CD4-positive, alpha-beta T cell treated with Interleukin-4 for 1 hour (primary cell): Measurements from ENCODE around the gene HOXA5.

ENCODE experiments used
- DNase-seq, 2 donors: peaks; one replicate each; pipeline ENCODE4 v3.0.0-alpha.2; 2020 to 2022

HOXA5 gene

DNA sequence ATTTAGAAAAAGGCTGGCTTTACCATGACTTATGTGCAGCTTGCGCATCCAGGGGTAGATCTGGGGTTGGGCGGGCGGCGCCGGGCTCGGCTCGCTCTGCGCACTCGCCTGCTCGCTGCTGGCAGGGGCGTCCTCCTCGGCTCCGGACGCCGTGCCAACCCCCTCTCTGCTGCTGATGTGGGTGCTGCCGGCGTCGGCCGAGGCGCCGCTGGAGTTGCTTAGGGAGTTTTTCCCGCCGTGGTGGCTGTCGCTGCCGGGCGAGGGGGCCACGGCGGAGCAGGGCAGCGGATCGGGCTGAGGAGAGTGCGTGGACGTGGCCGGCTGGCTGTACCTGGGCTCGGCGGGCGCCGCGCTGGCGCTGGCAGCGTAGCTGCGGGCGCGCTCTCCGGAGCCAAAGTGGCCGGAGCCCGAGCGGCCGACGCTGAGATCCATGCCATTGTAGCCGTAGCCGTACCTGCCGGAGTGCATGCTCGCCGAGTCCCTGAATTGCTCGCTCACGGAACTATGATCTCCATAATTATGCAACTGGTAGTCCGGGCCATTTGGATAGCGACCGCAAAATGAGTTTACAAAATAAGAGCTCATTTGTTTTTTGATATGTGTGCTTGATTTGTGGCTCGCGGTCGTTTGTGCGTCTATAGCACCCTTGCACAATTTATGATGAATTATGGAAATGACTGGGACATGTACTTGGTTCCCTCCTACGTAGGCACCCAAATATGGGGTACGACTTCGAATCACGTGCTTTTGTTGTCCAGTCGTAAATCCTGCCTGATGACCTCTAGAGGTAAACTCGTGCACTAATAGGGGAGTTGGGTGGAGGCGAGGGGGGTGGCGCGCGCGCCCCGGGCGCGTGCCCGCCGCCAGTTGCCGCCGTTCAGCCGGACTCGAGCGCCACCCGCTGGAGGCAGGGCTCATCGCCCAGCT is at the start of gene HOXA5:
Gene HOXA5, minus strand, starts transcription at position 659 of the 927 bp plus-strand sequence. Its CDS starts 74 bp downstream, at position 585.
- DNase-seq = peak in 1 of 2 donors; percentile 63

GRCh38 chr7:27192546-27193334 is 49.3 kb upstream of the HOXA5 start:
- peak in 1 of 2 donors; percentile 42 for DNase-seq

GRCh38 chr7:27191833-27192545 is 48.5 kb upstream of the HOXA5 start:
- DNase-seq = no peak

GRCh38 chr7:27191161-27191731 is 47.8 kb upstream of the HOXA5 start:
- no peak for DNase-seq

- DNase-seq = no peak
Observed at GRCh38 chr7:27189997-27190748, 46.7 kb upstream of the HOXA5 start.

DNA sequence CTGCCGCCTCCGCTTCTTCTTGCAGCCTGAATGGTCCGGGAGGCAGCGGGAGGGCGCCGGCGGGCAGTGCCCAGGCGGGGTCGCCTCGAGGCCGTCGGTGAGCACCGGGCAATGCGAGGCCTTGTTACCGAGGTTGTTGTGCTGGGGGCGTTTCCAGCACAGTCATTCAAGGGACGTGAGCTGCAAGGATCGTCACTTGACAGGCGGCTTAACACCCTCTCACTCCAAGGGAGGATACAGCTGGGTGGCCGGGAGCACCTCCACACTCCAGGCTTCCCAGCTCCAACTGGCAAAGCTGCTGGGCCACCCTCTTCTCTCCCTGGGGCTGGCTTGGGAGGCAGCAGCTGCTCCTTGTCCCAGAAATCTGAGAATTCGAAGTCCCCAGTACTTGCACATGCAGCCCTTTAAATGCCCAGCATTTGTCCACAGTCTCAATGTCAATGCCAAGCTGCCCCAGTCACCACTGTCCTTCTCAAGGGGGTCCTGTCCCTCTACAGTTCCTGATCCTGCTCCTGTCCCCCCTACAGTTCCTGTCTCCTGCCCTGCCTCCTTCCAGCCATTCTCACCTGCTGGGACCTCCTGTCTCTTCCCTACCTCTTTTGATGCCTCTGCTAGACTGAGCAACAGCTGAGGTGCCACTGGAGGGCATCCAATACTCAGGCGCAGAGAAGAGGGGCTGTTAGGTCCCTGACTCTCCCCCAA is 46.0 kb upstream of the HOXA5 start:
- peak in 1 of 2 donors; percentile 9 for DNase-seq

DNA sequence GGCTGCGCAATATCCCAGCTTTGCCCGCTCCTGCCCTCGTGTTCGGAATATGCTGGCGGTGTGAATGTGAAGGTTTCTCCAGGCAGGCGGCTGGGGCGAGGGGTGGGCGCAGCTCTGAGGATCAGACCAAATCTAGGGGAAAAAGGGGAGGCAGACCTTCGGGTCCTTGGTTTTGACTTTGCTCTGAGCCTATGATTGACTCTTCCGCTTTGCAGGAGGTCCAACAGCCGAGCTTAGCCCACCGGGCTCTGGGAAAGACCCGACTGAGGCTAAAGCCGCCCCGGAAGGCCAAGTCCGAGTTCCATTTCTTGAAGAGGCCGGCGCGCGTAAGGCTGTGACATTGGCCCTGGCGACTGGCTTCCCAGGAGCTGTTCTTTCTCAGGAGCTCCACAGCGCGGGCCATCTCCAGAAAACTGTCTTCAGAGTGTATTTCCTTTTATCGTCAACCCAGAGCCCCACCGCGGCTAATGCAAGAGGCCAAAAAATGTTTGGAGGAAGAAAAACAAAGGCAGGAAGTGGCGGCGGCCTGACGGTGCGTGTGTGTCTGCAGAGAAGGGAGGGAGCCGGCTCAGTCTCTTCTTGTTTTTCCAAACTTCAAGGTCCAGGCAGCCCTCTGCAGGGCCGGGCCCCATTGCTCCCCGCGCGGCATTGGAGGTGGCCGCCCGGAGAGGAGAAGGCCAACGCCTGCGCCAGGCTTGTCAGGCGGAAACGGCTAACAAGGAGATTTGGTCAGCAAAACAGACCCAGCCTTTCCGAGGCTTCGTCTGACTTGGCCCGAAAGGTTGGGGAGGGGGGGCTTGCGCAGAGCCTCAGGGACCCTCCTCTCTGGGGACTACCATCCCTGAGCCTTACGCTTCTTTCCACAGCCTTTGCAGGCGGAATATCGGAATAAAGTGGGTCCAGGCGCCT is 45.2 kb upstream of the HOXA5 start:
- peak in 1 of 2 donors; percentile 37 for DNase-seq

DNA sequence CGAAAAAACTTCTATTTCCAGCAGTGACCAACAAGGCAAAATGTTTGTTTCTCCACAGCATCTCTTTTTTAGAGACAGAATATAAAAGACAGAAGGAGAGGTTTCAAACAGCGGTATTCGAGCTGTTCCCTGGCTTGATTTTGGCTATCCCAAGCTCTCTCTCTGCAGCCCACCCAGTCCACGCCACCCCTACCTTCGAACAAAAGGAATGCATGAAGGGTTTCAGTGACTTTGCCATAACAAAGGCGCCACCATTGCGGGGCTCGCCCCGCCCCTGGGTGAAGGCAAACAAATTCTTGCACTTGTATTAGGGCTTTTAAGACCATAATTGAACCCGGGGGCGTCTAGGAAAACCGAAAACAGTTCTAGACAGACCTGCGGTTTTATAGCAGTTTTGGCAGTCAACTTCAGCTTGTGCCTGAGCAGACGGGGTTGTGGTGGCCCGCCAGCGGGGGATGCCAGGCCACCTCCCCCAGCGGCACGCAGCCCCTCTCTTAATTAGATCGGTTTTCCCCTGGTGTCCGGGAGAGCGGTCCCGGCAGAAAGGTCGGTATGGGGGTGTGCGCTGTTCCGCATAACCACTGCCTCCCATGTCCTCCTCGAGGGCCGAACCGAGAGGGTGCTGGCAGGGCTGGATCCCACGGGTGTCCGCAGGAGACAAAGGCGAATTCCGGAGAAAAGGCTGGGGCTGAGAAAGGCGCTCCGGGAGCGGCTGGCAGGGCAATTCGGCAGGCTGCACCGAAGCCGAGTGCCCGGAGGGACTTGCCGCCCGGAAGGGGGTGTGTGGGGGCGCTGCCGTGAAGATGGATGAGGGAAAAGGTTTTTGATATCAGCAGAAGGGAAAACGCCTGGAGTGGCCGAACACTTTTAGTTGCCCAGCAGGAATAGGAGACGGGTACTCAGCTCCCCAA is 44.2 kb upstream of the HOXA5 start:
- peak in 1 of 2 donors; percentile 11 for DNase-seq

DNA sequence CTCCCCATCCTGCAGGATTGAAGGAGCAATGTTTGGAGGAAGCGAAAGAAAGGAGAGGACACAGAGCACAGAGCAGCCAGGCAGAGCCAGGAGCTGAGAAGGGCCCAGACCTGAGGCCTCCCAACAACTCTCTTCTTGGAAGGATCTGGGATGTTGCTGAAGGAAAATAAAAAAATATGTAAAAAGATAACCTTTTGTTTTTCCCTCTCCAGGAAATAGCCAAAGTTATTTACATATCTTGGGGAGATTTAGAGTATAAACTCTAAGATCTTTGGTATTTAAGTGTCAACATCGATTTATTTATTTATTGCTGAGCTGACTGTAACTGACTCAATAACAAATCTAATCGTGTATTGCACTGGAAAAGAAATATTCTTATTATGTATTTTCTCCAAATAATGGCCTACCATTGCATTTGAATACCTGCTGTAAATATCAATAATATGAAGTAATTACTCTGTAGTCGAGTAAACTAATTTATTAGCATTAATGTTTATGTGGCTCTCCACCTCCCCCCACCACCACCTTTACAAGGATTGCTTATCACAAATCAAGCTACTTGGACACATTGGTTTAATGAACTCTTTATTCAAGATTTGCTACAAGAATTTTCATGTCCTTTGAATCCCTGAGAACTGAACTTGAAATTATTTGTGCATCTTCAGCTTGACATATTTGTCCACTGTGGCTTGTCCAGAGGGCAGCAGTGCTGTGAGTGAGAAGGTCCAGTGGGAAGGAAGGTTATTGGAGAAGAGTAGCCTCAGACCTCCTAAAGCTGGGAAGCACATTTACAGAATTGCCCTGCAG is 43.4 kb upstream of the HOXA5 start:
- DNase-seq = no peak

GRCh38 chr7:27185854-27186667 is 42.6 kb upstream of the HOXA5 start:
- DNase-seq = peak in 1 of 2 donors; percentile 11

GRCh38 chr7:27185013-27185853 is 41.8 kb upstream of the HOXA5 start, which contains the start of gene HOXA11:
TSS of gene HOXA11 (minus strand) at chr7:27185232. CDS start at chr7:27185144, 88 bp downstream.
- DNase-seq = peak in 1 of 2 donors; percentile 11

GRCh38 chr7:27184337-27185012 is 41.0 kb upstream of the HOXA5 start:
- DNase-seq = no peak

DNA sequence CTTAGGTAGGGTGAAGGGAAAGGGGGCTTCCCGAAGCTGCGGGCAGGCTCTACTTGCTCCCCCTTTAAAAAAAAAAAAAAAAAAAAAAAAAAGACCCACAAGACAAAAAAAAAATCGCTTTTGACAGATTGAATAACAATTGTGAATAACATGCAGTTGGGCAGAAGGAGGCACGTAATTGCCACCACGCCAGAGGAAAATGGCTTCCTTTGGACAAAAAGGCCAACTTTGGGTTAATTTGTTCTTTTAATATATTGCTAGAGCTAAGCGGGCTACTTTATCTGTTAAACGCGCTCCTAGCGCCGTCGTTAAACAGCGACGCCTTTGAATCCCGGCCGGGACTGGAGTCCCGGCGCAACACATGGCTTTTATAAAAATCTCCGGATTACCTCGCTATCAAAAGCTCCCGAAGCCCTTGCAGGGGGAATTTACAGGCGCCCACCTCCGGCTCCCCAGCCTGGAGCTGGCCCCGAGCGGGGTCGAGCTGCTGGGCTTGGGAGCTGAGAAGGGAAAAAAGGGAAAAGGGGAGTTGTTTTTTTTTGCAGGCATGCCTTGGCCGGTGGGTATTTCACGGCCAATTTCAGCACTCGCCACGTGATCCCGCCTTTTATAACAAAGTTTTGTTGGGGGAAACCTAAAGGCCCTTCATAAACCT is 40.3 kb upstream of the HOXA5 start:
- DNase-seq = no peak

DNA sequence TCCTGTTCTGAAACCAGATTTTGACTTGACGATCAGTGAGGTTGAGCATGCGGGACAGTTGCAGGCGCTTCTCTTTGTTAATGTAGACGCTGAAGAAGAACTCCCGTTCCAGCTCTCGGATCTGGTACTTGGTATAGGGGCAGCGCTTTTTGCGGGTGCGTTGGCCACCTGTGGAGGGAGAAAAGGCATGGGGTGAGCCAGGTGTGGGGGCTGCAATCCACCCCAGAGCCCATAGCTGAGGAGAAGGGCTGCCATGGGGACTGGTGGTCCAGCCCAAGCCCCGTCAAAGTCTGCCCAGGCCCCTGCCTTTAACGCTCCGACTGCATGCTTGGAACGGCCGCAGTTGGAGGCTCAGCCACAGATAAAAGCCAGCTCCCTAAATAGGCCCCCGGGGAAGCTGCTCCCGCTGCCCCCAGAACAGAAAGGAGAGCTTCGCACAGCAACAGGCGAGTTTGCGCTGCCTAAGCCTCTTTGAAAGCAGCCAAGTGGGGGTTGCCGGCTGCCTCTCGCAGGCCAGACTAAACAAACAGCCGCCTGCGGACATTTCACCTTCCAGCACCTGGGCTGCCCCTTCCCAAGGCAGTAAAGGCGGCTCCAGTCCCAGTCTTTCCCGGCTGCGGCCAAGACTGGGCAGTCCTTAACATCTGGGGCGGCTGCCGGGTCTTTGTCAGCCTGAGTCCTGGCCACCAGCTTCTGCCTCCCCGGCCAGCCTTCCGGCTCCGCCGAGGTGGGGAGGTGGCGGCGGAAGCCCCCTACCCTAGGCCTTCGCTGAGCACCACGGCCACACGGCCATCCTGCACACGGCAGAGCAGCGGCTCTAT is 39.6 kb upstream of the HOXA5 start:
- peak in 1 of 2 donors; percentile 9 for DNase-seq
